HL-60 (cell line): Measurements from ENCODE around the gene MBD3L4.

Experiments used
- GABPA ChIP-seq: IDR thresholded peaks from 2 replicates; pipeline ENCODE4 v1.6.1; 2012; ENCODE audit warnings: low read depth
- POLR2AphosphoS5 ChIP-seq: IDR thresholded peaks from 2 replicates; pipeline ENCODE4 v1.6.1; 2012; ENCODE audit warnings: low read depth
- TF ChIP-seq, protein P1 (sequence below): IDR thresholded peaks from one replicate; pipeline ENCODE4 v1.5.1; 2011; ENCODE audit warnings: low read length, control low read depth, inconsistent platforms; ENCODE audit not compliant: insufficient read depth
- TF ChIP-seq, protein P2 (sequence below): IDR thresholded peaks from 2 replicates; pipeline ENCODE4 v1.6.1; 2012; ENCODE audit warnings: low read depth; ENCODE audit not compliant: insufficient replicate concordance

DNA sequence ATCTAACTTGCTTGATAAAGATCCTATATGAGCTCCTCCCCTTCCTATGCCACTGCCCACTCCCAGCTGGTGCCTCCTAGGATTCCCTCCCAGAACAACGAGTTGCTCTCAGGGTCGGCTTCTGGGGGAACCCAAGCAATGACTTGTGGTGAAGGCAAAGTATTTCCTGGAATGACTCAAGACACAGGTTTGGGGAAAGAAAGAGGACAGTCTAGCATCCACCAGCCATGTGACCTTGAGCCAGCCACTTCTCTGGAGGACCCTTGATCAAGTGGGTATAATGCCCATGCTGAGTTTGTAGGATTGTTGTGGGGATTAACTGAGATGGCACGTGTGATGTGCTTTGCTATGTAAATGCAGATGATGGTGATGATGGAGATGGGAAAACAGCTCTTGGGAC, 51.7 kb downstream of the MBD3L4 start:
- TF ChIP-seq, protein P1, sequence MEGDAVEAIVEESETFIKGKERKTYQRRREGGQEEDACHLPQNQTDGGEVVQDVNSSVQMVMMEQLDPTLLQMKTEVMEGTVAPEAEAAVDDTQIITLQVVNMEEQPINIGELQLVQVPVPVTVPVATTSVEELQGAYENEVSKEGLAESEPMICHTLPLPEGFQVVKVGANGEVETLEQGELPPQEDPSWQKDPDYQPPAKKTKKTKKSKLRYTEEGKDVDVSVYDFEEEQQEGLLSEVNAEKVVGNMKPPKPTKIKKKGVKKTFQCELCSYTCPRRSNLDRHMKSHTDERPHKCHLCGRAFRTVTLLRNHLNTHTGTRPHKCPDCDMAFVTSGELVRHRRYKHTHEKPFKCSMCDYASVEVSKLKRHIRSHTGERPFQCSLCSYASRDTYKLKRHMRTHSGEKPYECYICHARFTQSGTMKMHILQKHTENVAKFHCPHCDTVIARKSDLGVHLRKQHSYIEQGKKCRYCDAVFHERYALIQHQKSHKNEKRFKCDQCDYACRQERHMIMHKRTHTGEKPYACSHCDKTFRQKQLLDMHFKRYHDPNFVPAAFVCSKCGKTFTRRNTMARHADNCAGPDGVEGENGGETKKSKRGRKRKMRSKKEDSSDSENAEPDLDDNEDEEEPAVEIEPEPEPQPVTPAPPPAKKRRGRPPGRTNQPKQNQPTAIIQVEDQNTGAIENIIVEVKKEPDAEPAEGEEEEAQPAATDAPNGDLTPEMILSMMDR = no peak
- TF ChIP-seq POLR2AphosphoS5 = no peak
- TF ChIP-seq GABPA = no peak
- TF ChIP-seq, protein P2, sequence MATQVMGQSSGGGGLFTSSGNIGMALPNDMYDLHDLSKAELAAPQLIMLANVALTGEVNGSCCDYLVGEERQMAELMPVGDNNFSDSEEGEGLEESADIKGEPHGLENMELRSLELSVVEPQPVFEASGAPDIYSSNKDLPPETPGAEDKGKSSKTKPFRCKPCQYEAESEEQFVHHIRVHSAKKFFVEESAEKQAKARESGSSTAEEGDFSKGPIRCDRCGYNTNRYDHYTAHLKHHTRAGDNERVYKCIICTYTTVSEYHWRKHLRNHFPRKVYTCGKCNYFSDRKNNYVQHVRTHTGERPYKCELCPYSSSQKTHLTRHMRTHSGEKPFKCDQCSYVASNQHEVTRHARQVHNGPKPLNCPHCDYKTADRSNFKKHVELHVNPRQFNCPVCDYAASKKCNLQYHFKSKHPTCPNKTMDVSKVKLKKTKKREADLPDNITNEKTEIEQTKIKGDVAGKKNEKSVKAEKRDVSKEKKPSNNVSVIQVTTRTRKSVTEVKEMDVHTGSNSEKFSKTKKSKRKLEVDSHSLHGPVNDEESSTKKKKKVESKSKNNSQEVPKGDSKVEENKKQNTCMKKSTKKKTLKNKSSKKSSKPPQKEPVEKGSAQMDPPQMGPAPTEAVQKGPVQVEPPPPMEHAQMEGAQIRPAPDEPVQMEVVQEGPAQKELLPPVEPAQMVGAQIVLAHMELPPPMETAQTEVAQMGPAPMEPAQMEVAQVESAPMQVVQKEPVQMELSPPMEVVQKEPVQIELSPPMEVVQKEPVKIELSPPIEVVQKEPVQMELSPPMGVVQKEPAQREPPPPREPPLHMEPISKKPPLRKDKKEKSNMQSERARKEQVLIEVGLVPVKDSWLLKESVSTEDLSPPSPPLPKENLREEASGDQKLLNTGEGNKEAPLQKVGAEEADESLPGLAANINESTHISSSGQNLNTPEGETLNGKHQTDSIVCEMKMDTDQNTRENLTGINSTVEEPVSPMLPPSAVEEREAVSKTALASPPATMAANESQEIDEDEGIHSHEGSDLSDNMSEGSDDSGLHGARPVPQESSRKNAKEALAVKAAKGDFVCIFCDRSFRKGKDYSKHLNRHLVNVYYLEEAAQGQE = no peak
